ENCODE results near the gene DENND2C. TPM values are rescaled to one million over a fixed set of nuclear protein-coding genes. Genes with fewer than 3 reads are reported as not detected.
A peak's percentile ranks its signal among the peaks of the same experiment; 100 is the strongest.

DENND2C gene
- total and polyA plus RNA-seq, 2 of the 13 experiments (the other 11 are each of a cell fraction or from before 2014, with no cell fraction given): 0.08 to 0.33 TPM

GRCh38 chr1:114670083-114671010, 498 bp upstream of the DENND2C start (continued):
- TF ChIP-seq SP4 (CRISPR knock-in tag; IDR thresholded peaks at IDR 0.05) (peak; percentile 62; the same call in 1 of the 2 replicates), HINFP (CRISPR knock-in tag; IDR thresholded peaks at IDR 0.05; ENCODE audit: low read depth) (peak; percentile 15; the same call in 1 of the 2 replicates), FOXP4 (CRISPR knock-in tag; IDR thresholded peaks at IDR 0.05) (peak; percentile 38; the same call in 1 of the 2 replicates), MED13 (CRISPR knock-in tag; IDR thresholded peaks at IDR 0.05) (no peak), SP5 (CRISPR knock-in tag; IDR thresholded peaks at IDR 0.05; ENCODE audit: borderline replicate concordance, low read depth) (peak; percentile 36; the same call in 1 of the 2 replicates), ZNF335 (CRISPR knock-in tag; IDR thresholded peaks at IDR 0.05) (no peak), ZNF746 (CRISPR knock-in tag; IDR thresholded peaks at IDR 0.05) (no peak), HOXA5 (CRISPR knock-in tag; IDR thresholded peaks at IDR 0.05) (peak; percentile 43; the same call in 1 of the 2 replicates), IKZF5 (CRISPR knock-in tag; IDR thresholded peaks at IDR 0.05) (0 out of 2 replicates have a peak, but pooled peaks have one; percentile 41), NFYB (CRISPR knock-in tag; IDR thresholded peaks at IDR 0.05) (peak; percentile 63), ZNF549 (CRISPR knock-in tag; IDR thresholded peaks at IDR 0.05) (no peak), ZNF33B (CRISPR knock-in tag; IDR thresholded peaks at IDR 0.05) (no peak), NCOA1 (CRISPR knock-in tag; IDR thresholded peaks at IDR 0.05) (no peak), YY1 (IDR thresholded peaks at IDR 0.05; ENCODE audit: insufficient read depth, insufficient replicate concordance, low read depth, low read length) (no peak), ZNF615 (CRISPR knock-in tag; IDR thresholded peaks at IDR 0.05; ENCODE audit: borderline replicate concordance) (no peak), ZNF800 (CRISPR knock-in tag; IDR thresholded peaks at IDR 0.05) (no peak), CBFB (CRISPR knock-in tag; IDR thresholded peaks at IDR 0.05) (no peak), SRSF1 (optimal IDR thresholded peaks at IDR 0.05; ENCODE audit: low read depth, low read length) (no peak), ESRRA (CRISPR knock-in tag; IDR thresholded peaks at IDR 0.05; ENCODE audit: low read depth) (no peak), TFDP1 (CRISPR knock-in tag; IDR thresholded peaks at IDR 0.05; ENCODE audit: borderline replicate concordance) (peak; percentile 69; the same call in 1 of the 2 replicates), CREM (IDR thresholded peaks at IDR 0.05) (no peak), CREM (CRISPR knock-in tag; IDR thresholded peaks at IDR 0.05) (no peak)
